ENCODE results near the gene NTMT1.
A peak's percentile ranks its signal among the peaks of the same experiment; 100 is the strongest.
"Not testable (repeated sequence)": the region's sequence is repeated elsewhere in the genome, so short reads cannot be mapped to it uniquely, and the experiment has no call there.

Gene NTMT1

DNA sequence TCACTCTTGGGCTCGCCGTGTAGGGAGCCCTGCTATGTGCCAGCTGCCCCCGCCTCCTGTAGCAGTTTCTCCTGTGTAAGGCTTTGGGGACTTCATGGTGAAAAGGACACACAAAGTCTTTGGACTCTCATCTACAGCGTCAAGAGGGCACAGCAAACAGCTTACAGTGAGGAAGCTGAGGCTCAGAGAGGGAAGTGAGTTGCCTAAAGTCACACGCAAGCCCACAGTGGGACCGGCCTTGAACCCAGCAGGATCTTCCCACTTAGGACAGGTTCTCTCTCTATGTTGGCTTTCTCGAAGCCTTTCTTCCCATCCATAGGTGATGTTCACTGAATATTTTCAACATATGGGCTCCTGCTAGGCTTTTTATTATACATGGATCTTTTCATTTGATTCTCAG, 29.7 kb downstream of the NTMT1 start:
- no peak for DNase-seq

DNA sequence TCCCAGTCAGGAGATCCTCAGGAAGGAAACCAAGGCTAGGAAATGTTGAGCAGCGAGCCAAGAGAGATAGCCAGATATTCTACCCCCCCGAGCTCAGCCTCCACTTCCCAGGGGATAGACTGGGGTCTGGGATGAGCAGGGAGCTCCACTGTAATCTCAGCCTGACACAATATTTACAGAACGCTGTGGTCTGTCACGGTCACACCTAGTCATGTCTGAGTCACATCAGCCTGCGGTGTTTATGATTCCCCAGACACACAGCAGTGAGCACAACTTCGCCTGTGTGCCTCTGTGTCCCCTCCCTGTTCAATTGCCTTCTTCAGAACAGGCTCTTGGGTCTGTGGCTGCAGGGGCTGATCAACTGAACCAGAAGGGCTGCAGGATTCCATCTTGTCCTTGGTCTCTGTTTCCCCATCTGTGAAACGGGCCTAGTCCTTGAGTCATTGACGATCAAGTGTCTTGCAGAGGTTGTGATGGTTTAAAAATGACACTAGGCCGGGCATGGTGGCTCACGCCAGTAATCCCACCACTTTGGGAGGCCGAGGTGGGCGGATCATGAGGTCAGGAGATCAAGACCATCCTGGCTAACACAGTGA, 30.9 kb downstream of the NTMT1 start:
- no peak for DNase-seq

DNA sequence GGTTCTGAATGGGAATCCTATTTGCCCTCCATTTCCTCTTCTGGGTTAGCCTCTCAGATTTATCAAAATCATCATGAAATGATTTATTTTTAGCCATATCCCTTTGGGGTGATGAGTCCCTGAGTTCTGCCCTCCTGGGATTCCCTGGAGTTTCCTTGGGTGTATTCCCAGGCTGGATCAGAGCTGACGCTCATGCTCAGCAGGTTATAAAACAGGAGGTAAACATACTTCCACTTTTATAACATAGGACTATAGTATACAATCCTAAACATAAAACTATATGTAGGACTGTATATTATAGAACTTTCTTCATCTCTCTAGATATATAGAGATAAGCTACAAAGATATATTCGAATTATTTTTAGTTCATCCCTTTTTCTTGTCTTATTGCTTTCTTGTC, 35.1 kb downstream of the NTMT1 start:
- no peak for DNase-seq

DNA sequence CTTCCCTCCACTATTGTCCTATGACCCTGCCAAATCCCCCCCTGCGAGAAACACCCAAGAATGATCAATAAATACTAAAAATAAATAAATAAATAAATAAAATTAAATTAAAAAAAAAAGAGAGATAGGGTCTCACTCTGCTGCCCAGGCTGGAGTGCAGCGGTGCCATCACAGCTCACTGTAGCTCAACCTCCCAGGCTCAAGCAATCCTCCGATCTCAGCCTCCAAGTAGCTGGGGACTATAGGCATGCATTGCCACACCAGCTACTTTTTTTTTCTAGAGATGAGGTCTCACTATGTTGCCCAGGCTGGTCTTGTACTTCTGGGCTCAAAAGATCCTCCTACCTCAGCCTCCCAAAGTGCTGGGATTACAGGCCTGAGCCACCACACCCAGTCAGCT, 36.3 kb downstream of the NTMT1 start:
- DNase-seq: not testable (repeated sequence)

DNA sequence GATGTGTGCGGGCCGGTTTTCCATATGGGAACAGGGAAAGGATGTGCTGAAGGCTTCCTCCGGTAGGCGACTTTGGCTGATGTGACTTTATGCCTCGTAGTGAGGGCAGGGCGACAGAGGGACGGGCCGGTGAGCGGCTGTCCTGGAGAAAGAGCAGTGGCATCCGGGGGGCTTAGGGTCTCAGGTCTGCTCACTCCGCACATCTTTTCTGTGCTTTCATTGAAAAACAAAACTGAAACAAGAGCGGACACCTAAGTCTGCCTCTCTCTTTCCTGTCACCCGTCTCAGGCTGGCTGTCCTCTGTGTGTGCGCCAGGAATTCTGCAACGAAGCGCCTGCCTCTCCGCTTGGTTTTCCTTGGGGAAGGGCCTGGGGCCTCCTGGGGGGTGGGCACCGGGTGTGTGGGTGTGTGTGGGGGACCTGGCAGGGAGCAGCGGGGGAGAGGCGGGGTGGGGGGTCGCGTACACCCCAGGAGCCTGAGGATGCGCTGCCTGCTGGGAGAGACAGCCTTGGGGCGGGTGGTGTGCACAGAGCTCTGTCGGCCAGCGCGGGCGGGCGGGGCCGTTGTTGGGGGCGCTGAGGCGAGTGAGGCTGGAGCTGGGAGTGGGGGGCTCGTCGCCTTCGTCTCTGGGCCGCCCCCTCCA, 38.9 kb downstream of the NTMT1 start:
- DNase-seq: no peak

DNA sequence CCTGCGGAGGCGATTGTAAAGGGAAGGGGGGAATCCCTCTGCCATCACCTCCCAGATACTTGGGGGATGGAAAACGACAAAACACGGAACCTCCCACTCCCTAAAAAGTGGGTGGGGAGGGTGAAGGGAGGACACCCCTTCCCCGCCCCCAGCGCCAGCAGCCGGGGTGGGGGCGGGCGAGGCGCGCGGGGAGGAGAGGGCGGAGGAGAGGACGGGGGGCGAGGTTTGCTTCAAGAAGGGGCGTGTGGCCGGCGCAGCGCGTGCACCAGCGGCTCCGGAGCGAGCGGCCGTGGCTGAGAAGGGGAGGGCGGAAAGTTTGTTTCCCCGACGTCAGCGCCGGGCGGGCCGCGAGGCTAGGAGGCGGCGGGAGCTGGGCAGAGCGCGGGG, 39.4 kb downstream of the NTMT1 start, which contains the start of gene PRRX2:
Gene PRRX2 (plus strand): TSS at position 259 of the 387 bp plus-strand sequence. CDS start 221 bp downstream, outside the sequence.
- no peak for DNase-seq

DNA sequence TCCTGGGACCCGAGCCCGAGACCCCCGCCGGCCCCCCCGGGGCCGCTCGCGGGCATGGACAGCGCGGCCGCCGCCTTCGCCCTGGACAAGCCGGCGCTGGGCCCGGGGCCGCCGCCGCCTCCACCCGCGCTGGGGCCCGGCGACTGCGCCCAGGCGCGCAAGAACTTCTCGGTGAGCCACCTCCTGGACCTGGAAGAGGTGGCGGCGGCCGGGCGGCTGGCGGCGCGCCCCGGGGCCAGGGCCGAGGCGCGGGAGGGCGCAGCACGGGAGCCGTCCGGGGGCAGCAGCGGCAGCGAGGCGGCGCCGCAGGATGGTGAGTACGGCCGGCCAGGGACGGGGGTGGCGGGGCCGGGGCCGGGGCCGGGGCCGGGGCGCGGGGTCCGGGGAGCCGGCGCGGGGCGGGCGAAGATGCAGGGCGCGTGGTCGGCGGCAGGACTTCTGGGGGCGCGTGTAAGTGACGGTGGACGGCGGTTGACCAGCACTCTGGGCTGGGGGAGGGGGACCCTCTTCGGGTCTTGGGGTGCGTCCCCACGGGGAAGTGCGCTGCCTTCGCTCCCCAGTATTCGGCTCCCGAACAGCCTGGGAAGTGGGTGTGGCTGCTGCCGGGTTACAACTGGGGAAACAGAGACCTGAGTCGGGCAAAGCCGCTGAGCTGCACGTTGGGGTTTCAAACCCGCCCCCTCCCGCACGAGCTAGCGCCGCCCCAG, 40.0 kb downstream of the NTMT1 start:
- no peak for DNase-seq

DNA sequence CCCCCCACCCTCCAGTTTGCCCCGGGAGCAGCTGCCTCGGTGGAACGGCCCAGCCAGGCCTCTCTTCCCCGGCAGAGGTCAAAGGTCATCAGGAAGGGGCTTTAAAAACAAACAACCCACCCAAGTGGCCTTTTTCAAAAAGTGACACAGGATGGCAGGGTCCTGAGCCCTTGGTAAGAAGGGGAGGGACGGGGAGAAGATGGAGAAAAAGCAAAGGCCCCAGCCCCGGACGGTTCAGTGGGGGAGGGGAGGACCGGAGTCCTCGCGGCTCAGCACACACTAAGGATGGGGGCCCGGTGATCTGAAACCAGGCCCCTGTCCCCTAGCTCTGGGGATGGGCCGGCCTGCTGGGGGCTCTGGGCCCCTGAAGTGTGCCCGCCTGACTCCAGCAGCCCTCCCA, 40.6 kb downstream of the NTMT1 start:
- no peak for DNase-seq

DNA sequence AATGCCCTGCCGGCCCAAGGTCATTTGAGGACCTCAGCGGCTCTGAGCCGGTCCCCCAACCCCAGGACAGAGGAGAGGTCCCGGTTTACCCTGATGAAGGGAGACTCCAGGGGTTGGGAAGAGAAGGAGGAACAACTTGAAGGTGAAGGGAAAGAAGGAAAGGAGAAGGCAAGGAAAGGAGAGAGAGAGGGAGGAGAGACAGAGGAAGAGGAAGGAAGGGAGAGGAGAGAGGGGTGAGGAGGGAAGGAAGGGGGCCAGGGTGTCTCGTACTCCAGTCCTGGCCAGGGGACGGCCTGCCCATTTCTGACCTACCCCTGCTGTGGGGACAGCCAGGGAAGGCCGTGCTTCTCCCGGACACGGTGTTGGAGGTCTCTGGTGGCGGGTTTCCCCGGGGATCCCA, 41.4 kb downstream of the NTMT1 start:
- DNase-seq: no peak

DNA sequence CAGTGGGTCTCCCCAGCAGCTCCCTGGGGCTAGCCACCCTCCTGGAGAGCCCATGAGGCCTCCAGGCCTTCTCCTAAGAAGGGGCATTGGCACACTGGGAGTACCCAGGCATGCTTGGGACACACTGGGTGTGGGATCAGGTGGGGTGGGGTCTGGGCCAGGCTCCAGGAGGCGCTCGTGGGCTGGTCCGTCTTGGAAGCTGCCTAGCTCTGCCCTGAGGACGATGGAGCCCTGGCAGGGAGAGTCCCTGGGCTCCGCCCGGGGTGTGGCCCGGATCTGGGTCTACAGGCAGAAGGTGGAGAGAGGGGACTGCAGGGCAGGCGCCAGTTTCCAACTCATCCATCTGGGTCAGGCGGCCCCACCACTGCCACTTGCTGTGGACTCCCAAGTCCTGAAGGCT, 41.9 kb downstream of the NTMT1 start:
- no peak for DNase-seq

DNA sequence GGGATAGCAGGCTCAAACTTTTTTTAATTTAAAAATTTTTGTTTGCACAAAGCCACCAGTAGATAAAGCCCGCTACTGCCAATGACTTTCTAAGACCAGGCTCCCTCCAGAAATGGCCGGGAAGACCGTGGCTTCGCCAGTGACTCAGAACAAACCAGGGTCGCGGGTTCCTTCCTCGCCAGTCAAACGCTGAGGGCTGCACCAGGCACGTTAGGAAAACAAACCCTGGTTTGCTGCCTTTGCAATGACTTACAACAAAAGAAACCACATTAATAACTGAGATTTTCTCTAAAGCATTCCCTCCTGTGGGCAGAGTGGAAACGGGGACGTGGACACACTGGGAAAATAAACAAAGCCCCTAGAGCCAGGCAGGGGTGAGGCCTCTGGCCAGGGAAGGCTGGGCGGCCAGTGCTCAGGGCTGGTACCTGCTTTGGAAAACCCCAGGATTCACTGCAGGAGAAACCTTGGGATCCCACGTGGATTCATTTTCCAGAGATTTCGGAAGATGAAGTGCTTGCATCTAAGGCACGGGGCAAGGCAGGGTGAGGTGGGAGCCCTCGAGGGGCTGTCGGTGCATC, 43.3 kb downstream of the NTMT1 start:
- DNase-seq: no peak

DNA sequence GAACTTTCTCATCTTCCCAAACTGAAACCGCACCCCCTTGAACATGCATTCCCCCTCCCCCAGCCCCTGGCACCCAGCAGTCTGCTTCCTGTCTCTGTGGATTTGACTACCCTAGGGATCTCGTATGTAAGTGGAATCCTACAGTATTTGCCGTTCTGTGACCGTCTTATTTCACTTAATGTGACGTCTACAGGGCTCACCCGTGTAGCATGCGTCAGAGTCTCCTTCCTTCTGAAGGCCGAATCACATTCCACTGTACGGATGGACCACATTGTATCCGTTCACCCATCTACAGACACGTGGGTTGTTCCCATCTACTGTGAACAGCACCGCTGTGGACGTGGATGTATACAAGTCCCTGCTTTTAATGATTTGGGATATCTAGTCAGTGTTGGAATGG, 44.0 kb downstream of the NTMT1 start:
- DNase-seq: no peak

DNA sequence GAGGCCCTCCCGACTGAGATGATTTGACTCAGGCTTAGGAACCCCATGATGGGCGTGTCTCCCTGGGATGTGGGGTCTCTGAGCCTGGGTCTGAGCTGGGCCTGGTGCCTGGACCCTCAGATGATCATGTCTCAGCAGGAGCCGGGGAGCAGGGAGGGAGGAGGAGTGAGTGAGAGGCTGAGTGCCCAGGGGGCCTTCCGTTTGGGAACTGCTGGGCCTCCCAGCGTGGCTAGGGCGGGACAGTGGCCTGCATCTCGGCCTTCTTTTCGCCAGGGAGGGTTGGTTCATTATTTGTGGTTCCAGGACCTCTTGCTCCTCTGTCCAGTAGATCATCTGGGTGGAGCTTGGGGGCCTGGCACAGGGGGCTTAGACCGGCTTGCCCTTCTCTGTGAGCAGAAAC, 45.1 kb downstream of the NTMT1 start:
- DNase-seq: no peak

DNA sequence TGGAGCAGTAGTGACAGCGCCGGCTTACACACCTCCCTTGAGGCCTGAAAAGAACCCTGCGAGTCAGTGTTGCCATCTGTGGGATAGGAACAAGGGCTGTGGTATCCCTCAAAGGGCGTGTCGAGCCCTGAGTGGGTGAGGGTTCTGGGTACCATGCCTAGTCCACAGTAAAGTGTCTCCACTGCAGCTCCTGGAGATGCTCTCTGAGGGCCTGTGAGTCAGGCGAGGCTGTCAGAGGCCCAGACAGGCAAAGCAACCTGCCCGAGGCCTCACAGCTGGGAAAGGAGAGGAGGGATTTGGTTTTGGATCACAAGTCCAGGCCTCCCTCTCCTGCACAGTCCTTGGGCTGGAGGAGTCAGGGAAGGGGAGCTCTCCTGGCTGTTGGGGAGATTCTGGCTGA, 45.6 kb downstream of the NTMT1 start:
- peak; percentile 38 for DNase-seq

DNA sequence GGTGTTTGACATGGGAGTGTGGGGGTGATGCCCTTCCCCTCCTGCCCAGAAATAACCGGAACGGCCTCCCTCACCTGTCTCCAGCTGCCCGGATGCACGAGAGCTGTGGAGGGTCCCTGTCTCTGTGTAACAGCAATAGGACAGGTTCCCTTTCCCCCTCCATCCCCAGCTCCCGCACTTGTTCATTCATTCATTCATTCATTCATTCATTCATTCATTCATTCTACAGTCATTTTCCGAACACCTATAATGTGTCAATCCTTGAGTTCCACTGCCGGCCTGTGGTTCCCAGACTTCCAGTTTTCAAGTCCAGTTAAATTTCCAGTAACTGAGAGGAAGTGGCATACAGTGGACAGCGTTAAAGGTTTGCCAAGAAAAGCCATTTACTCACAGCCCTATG, 46.7 kb downstream of the NTMT1 start:
- DNase-seq: no peak

DNA sequence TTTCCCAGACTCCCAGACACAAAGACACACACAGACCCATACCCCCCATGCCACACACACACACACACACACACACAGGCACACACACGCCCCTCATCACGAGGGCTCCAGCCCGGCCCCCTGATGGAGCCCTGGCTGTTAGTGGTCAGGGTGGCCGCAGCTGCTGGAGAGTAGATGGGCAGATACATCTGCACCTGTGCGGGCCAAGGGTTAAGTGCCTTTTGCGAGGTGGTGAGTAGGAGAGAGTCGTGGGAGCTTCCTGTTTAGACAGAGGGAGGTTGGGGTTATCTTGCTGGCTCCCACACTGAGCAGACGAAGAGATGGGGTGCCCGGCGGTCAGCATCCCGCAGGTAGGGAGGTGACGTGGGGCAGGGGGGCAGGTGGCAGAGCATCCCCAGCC, 47.6 kb downstream of the NTMT1 start:
- no peak for DNase-seq

DNA sequence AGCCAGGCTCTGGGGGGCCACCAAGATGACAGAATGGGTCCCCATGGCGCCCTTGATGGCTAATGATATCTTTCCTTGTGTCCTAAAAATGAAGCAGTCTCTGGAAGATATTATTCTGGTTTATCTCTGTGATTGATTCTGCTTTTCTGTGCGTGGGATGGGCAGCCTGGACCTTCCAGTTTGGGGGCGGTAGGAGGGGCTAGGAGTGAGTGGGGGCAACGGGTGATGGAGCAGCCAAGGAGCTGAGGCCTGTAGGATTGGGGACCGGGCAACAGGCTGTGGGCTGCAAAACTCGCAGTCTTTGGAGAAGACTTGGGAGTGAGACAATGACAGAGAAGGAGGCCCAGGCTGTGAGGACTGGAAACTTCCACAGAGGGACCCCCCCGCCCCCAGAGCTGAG, 48.3 kb downstream of the NTMT1 start:
- DNase-seq: no peak

DNA sequence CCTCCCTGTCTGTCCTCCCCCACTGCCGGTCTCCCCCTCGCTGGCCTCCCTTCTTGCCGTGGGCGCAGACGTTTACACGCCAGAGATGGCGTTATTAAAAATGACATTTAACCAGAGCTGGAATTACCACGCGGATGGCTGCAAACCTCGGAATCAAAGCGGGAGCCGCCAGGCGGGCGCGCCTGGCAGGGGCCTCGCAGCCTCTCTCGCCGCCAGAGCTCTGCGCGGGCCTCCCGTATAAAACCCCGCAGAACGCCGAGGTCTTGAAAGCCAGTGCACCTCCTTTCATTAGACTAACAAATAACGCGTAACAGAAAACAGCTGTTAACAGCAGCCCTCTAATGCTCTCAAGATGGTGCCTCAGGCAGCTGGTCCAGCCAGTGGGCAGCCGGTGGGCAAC, 49.7 kb downstream of the NTMT1 start:
- no peak for DNase-seq

DNA sequence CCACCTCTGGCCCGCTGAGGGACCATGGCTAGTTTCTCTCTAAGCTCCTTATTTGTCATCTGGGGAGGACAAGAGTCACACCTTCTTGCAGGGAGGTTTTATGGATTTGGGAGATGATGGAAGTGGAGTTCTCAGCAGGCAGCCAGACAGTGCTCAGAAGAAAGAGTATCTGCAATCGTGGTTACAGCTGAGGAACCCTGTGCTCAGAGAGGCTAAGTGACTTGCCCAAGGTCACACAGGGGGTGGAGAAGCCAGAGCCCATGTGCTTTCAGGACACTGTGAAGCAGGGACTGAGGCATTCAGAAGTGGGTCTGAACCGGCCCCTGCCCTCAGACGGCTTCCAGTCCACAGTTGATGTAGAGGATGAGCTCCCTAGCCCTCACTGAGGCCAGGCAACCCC, 50.3 kb downstream of the NTMT1 start:
- DNase-seq: no peak

DNA sequence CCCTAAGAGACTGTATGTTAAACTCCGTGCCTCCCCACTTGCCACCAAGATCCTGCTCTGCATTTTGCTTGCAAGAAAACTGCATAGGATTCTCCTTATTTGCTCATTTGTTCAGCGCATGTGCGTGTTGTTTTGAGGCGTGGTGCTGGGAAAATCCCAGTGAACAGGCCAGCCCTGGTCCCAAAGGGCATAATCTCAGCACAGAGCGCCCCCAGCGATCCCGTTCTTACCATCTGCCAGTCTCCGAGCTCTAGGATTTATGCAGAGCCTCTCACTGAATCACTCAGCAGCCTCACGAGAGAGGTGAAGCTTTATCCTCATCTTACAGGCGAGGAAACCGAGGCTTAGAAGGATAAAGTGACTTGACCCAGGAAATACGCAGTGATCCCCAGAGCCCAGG, 51.0 kb downstream of the NTMT1 start:
- DNase-seq: no peak

DNA sequence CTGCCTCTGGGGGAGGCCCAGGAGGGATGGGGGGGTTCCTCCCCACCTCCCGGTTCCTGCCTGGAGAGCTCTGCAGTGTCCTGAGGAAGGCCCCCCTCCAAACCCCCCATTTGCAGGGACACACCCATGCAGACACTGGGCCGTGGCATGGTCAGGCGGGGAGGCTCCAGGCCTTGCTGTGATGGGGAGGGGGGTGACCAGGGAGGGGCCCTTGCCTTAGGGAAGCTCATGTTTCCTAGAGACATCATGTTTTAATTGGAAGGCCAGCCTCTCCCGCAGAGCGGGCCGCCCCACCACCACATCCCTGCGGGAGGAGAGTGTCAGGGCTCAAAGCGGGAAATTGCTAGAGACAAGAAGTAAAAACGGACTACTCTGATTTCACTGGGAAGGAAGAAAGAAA, 51.5 kb downstream of the NTMT1 start:
- DNase-seq: no peak

DNA sequence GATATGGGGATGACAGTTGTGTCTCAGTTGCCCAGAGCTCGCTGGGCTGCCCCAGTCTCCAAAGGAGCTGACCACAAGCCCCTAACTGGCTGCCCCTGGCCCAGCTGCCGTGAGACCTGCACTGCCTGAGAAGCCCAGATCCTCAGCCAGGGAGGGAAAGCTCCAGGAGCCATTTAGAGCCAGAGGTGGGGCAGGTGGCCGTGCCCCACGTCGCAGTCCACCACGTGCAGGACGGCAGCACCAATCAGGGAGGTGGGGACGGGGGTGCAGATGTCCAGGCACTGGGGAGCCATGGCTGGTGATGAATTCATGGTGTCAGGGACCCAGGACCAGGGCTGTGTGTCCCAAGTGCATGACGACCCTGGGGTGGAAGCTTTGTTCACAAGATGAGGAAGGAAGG, 52.9 kb downstream of the NTMT1 start:
- DNase-seq: no peak

DNA sequence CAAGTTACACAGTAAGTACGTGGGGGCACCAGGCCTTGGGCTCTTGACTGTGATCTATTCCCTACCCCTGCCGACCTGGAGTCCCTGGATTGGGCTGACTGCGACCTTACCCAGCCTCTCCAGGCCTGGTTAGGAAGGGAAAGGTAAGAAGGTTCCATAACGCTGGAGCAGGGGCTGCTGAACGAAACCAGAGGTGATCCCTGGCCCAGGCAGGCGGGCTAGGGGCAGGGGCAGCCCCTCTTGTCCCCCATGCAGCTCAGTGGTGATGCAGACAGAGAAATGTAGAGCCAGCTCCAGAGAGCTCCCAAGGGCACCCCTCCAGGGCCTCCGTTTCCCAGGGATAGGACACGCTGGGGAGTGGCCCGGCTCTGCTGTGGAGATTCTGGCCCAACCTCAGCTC, 53.6 kb downstream of the NTMT1 start:
- no peak for DNase-seq

DNA sequence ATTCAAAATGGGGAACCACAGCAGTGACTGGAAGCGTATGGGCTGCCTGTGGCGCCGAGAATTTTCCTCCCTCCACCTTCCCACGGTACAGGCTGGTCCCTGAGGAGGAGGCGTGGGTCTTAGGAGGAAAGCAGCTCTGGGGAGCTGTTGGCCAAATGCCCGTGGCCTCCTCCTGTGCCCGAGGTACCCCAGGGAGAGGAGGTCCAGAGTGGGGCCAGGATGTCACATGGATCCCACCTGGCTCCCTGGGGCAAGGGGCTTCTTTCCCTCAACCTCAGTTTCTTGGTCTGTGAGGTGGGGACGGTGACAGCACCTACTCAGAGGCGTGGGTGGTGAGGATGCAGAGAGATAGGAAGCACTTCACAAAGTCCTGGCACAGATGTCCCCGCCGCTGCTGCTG, 56.0 kb downstream of the NTMT1 start:
- DNase-seq: no peak
